Ishikawa (cell line): Measurements from ENCODE around the gene ATG7.

Experiments used
- CEBPB ChIP-seq: IDR thresholded peaks from 2 replicates; pipeline ENCODE4 v1.6.1; 2012
- CREB1 ChIP-seq: IDR thresholded peaks from 2 replicates; pipeline ENCODE4 v1.6.1; 2012; ENCODE audit warnings: low read depth
- EGR1 ChIP-seq: IDR thresholded peaks from 2 replicates; pipeline ENCODE4 v1.6.1; 2012
- EP300 ChIP-seq: IDR thresholded peaks from 2 replicates; pipeline ENCODE4 v1.6.1; 2012; ENCODE audit warnings: borderline replicate concordance
- FOXM1 ChIP-seq: IDR thresholded peaks from 2 replicates; pipeline ENCODE4 v1.6.1; 2012; ENCODE audit warnings: low read depth, borderline replicate concordance
- NFIC ChIP-seq: IDR thresholded peaks from 2 replicates; pipeline ENCODE4 v1.6.1; 2012
- RAD21 ChIP-seq: IDR thresholded peaks from 2 replicates; pipeline ENCODE4 v1.6.1; 2012; ENCODE audit warnings: low read depth
- TAF1 ChIP-seq: IDR thresholded peaks from 2 replicates; pipeline ENCODE4 v1.6.1; 2012; ENCODE audit warnings: low read depth, mild to moderate bottlenecking
- TCF12 ChIP-seq: IDR thresholded peaks from 2 replicates; pipeline ENCODE4 v1.6.1; 2012; ENCODE audit warnings: low read depth
- TEAD4 ChIP-seq: IDR thresholded peaks from 2 replicates; pipeline ENCODE4 v1.6.1; 2012
- YY1 ChIP-seq: IDR thresholded peaks from 2 replicates; pipeline ENCODE4 v1.6.1; 2012; ENCODE audit warnings: low read depth
- ZBTB7A ChIP-seq: IDR thresholded peaks from 2 replicates; pipeline ENCODE4 v1.6.1; 2012; ENCODE audit warnings: low read depth
- TF ChIP-seq, protein P1 (sequence below): IDR thresholded peaks from 2 replicates; pipeline ENCODE4 v1.6.1; 2012
- TF ChIP-seq, protein P2 (sequence below): IDR thresholded peaks from 2 replicates; pipeline ENCODE4 v1.6.1; 2012; ENCODE audit warnings: low read depth, mild to moderate bottlenecking
- TF ChIP-seq, protein P3 (sequence below): IDR thresholded peaks from 2 replicates; pipeline ENCODE4 v1.6.1; 2012

ATG7 gene

DNA sequence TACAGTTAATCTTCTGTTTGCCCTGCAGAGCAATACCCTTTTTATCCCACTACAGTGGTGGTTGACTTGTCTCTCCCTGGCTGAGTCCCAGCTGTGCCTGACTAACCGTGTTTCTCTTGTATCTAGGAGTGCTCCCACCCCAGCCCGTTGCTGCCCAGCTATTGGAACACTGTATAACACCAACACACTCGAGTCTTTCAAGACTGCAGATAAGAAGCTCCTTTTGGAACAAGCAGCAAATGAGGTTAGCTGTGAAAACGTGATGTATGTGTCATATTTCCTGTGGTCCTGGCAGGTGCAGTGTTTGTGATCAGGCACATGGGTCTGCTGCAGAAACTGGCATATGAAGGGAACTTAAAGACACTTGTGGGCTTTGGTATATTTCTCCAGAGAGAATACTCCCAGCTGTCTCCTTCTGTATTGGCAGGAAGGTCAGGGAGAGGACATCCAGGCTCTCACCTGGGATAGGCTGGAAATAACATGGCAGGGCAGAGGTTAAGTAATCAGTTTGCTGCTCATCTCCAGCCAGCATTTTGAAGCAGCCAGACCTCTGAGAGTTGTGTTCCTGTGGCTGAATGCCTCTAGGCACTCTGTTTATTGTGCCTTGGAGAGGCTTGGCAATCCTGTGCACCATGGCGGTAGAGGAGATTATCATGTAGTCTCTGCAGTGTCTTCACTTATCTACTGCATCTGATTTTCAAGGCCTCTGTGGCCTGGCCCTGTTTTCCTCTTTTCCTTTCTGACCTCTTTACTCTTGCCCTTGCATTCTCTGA is 34.8 kb downstream of the ATG7 start:
- TF ChIP-seq CREB1 = no peak
- TF ChIP-seq TCF12 = no peak
- no peak for TF ChIP-seq CEBPB
- TF ChIP-seq, protein P1, sequence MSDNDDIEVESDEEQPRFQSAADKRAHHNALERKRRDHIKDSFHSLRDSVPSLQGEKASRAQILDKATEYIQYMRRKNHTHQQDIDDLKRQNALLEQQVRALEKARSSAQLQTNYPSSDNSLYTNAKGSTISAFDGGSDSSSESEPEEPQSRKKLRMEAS = no peak
- TF ChIP-seq, protein P2, sequence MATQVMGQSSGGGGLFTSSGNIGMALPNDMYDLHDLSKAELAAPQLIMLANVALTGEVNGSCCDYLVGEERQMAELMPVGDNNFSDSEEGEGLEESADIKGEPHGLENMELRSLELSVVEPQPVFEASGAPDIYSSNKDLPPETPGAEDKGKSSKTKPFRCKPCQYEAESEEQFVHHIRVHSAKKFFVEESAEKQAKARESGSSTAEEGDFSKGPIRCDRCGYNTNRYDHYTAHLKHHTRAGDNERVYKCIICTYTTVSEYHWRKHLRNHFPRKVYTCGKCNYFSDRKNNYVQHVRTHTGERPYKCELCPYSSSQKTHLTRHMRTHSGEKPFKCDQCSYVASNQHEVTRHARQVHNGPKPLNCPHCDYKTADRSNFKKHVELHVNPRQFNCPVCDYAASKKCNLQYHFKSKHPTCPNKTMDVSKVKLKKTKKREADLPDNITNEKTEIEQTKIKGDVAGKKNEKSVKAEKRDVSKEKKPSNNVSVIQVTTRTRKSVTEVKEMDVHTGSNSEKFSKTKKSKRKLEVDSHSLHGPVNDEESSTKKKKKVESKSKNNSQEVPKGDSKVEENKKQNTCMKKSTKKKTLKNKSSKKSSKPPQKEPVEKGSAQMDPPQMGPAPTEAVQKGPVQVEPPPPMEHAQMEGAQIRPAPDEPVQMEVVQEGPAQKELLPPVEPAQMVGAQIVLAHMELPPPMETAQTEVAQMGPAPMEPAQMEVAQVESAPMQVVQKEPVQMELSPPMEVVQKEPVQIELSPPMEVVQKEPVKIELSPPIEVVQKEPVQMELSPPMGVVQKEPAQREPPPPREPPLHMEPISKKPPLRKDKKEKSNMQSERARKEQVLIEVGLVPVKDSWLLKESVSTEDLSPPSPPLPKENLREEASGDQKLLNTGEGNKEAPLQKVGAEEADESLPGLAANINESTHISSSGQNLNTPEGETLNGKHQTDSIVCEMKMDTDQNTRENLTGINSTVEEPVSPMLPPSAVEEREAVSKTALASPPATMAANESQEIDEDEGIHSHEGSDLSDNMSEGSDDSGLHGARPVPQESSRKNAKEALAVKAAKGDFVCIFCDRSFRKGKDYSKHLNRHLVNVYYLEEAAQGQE = no peak
- TF ChIP-seq TAF1 = no peak
- no peak for TF ChIP-seq RAD21
- no peak for TF ChIP-seq EP300
- TF ChIP-seq TEAD4 = no peak
- TF ChIP-seq ZBTB7A = no peak
- no peak for TF ChIP-seq EGR1
- TF ChIP-seq NFIC = no peak
- TF ChIP-seq, protein P3, sequence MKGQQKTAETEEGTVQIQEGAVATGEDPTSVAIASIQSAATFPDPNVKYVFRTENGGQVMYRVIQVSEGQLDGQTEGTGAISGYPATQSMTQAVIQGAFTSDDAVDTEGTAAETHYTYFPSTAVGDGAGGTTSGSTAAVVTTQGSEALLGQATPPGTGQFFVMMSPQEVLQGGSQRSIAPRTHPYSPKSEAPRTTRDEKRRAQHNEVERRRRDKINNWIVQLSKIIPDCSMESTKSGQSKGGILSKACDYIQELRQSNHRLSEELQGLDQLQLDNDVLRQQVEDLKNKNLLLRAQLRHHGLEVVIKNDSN = no peak
- TF ChIP-seq YY1 = no peak
- TF ChIP-seq FOXM1 = no peak

DNA sequence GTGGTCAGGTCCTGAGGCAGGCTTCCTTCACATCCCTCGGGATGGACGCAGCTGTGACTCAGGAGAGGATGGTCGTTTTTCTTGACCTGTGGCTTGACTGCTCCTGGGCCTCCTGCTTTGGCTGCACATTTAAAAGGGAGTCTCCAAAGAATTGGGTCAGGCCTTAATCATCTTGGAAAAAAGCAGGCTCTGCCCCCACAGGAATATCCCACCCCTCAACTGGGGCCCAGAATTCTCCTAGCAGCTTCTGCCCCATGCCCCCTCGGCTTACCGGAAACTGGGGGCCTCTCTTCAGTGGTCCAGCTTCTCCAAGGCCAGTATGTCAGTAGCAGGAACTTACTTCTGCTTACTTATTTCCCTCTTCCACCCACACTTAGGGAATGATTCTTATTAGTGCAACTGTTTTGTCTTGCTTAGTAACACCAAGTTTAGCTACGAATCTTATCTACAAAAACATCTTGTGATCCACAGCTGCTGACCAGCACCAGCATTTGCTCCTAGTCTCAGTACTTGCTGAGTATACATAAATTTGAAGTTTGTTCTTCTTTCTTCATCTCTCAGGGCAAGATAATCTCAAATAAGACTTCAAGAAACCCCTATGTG is 35.7 kb downstream of the ATG7 start:
- TF ChIP-seq TAF1 (no peak), RAD21 (no peak), FOXM1 (no peak), YY1 (no peak), CEBPB (no peak), TEAD4 (no peak), ZBTB7A (no peak), NFIC (no peak)
- TF ChIP-seq, protein P3 = no peak
- TF ChIP-seq, protein P1 = no peak
- TF ChIP-seq, protein P2 = no peak

DNA sequence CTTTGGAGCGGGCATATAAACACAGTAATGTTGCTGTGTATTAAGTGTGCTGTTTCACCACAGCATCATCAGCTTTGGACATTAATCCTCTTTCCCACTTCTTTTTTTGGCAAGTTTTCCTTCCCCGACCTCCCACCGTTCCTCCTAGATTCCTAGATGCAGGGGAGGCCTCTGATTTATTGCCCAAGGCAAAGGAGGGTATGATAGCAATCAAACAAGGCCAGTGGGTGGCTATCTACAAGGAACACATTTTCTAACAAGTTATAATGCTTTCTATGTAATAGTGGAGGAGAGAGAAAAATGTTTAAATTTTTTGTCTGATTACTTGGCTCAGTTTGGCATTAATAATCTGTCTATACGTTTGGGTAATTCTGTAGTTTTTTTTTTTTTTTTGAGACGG is 38.1 kb downstream of the ATG7 start:
- TF ChIP-seq, protein P3 = no peak
- TF ChIP-seq EGR1 (no peak), TEAD4 (no peak), TCF12 (no peak), CREB1 (no peak), ZBTB7A (no peak), EP300 (no peak)
- TF ChIP-seq, protein P1 = no peak

DNA sequence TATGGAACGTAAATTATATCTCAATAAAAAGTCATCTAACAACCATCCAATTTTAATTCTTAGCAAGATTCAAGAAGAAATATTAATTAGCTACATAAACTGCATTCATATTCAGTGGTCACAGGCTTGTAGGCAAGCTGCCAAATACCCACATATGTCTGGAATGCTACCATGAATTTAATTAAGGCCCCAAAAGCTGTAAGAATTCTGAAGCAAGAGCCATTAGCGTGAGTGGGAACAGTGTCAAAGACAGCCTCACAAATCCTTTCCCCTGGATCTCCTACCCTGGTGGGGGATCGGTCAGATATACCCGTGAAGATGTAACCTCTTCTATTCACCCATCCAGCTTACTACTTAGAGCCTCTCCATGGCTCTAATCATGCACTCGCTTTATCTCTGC is 40.0 kb downstream of the ATG7 start:
- TF ChIP-seq NFIC (no peak), CREB1 (no peak), FOXM1 (no peak), TEAD4 (no peak), EGR1 (no peak), RAD21 (no peak), EP300 (no peak), ZBTB7A (no peak), TCF12 (no peak), YY1 (no peak), CEBPB (no peak)
- TF ChIP-seq, protein P1 = no peak
- TF ChIP-seq, protein P3 = no peak
